Eye (tissue), 1 donor: ENCODE measurements around the gene GRID1.
A peak's percentile ranks its signal among the peaks of the same experiment; 100 is the strongest.
"Not testable (repeated sequence)": the region's sequence is repeated elsewhere in the genome, so short reads cannot be mapped to it uniquely, and the experiment has no call there.

Experiments
- DNase-seq: peaks from one replicate; pipeline ENCODE4 v3.0.0-alpha.2; 2015

Gene GRID1

GRCh38 chr10:86076497-86076896 is 290.1 kb downstream of the GRID1 start:
- not testable (repeated sequence) for DNase-seq

DNA sequence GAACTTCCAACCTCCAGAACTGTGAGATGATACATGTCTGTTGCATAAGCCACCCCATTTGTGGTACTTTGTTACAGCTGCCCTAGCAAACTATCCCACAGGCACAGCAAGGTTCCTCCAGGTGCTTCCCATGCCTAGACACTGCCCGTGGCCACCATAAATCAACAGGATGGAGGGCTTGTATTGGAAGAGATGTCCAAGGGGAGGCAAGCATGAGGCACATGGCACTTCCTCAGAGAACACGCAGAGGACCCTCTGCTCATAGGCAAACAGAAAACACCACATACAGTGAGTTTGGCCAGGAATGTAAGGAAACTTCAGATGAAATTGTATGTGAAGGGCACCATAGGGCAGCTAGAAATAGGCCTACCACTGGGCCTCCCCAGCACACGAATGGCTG is 291.1 kb downstream of the GRID1 start:
- no peak for DNase-seq

- DNase-seq = no peak
Observed at GRCh38 chr10:86074294-86074693, 292.3 kb downstream of the GRID1 start.

DNA sequence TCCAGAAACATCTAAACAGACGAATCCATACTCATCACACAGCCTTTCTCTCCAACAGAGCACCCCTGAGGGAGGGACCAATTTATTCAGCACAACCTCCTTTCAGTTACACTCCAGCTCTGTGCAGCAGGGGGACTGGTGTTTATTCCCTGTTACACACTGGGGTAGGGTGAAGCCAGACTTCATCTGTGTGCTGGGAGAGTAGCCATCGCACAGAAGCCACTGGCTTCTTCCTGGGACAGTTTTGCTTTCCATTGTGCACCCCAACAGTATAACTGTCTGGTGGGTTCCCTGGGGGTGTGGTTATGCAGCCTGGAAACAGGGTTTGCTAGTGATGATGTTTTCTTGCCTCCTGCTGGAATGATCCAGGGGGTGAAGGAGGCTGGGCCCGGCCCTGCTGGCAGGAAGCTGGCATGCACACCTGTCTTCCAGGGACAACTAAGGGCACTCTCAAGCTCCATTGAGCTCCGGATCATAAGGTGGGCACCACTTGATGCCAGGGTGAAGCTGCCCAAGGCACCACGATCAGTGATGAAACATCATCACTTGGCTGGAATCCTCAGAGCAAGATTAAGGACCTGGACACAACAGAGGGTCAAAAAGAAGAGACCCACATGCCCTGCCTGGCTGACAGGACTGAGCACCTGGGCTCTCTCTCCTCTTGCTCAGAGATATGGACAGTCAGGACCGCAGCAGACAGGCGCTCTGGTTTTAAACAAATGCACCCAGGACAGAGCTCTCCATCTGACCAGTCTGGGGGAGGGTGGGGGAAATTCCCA is 293.2 kb downstream of the GRID1 start:
- DNase-seq = no peak

DNA sequence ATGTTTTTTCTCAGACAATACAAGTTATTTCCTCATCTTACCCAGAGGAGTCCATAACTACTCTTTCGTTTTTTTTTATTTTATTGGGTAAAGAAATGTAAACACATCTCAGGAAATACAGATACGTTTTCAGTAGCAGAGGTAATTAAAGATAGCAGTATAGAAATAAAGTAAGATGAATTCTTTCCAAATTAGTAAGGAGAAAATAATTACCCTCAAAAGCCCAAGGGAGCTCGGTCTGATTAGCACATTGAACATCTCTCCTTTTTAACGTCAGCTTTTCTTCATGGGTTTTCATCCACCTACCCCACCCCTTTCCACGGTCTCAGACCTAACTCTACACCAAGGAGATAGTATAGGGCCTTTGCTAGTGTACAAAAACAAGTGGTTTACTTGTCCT is 294.2 kb downstream of the GRID1 start:
- DNase-seq = no peak

DNA sequence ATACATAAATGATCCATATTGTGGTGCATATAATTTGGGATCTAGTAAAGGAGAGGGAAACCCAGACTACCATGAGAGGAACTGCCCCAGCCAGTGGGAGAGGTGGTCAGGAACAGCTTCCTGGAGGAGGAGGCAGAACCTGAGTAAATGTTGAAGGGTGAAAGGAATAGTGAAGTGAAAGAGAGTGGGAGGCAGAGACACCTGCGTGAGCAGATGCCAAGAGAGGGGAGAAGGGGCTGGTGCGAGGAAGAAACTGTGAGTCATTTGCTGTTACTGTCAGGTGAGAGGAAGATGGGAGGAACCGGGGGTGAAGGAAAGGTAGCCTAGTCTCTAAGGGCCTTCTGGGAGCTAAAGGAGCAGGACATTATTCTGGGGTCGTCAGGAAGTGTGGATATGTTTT is 294.8 kb downstream of the GRID1 start:
- DNase-seq = no peak

DNA sequence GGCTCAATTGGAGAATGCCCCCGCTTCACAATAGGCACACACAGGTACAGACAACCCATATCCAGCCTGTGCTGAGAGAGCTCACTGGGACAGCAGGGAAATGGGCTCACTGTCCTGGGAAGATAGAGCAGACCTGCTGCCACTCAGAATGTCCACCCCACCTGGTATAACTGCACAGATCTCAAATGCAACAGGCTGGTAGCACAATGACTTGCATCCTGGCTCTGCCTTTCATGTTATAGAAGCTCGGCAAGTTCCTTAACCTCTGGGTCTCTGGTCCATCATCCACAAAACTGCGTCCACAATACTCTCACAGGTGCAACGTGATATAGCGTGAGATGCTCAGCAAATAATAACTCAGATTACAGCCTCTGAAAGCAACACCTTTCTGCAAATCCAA is 295.4 kb downstream of the GRID1 start:
- DNase-seq = no peak

GRCh38 chr10:86070278-86070677 is 296.3 kb downstream of the GRID1 start:
- no peak for DNase-seq

DNA sequence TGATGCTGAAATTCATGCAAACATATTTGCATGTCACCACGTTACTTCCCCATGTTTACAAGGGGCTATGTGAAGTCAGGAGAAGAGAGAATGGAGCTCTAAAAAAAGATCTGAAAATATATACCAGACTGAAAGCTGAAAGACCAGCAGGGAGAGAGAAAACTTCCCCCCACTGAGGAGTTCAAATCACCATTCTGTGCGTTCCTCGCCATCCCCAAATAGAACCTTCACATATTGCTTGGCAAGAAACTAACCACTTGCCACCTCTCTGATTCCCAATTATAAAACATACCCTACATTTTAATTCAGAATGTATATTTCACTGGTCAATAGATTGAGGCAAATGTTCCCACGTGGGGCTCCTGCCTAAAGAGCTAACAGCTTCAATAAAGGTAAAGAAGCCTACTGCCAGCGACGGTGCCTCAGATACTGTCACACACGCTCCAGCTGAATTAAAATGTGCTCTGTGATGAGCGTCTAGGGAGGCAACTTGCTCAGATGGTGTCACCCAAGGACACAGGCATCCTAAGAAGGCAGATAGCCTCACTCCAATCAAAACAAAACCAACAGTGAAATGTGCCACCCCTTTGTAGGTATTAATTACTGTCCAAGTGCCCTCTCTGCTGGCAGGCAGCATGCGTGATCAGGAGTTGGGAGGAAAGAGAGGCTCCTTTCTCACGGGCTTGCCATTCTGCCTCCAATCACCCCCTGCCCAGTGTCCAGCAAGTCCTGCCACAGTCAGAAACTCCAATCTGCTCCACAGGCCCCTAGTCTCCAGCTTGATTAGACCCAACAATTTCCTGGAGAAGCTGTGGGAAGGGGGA is 298.2 kb downstream of the GRID1 start:
- DNase-seq = no peak

GRCh38 chr10:86067436-86068050 is 299.1 kb downstream of the GRID1 start:
- no peak for DNase-seq

GRCh38 chr10:86066696-86067095 is 299.9 kb downstream of the GRID1 start:
- DNase-seq = no peak

GRCh38 chr10:86065711-86066251 is 300.8 kb downstream of the GRID1 start:
- peak; percentile 29 for DNase-seq

DNA sequence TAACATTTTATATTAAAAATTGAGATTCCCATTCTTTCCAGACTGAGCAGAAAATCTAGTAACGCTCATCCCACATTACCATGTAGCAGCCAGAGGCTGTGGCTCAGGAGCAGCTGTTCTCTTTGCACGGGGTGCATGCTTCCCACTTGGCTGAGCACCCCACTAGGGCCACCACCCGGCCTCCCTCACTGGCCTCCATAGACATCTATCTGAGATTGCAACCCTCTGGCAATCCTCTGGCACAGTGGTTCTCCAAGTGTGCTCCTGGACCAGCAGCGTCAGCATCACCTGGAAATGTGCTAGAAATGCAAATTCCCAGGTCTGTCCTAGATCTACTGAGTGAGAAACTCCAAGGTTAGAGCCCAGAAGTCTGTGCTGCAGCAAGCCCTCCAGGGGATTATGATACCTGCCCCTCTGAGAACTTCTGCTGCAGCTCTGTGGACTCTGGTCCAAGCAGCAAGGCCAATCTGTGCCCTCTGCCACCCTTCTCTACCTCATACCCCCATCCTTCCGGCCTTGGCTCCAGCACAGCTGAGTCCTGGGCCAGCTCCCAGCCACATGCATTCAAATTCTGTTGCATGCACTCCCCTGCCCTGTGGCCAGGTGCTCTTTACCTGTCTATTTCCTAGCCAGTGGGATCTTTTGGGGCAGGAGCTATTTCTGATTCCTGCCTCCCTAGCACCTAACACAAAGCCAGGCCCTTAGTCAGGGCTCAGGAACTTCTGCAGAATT is 301.5 kb downstream of the GRID1 start:
- DNase-seq = no peak

DNA sequence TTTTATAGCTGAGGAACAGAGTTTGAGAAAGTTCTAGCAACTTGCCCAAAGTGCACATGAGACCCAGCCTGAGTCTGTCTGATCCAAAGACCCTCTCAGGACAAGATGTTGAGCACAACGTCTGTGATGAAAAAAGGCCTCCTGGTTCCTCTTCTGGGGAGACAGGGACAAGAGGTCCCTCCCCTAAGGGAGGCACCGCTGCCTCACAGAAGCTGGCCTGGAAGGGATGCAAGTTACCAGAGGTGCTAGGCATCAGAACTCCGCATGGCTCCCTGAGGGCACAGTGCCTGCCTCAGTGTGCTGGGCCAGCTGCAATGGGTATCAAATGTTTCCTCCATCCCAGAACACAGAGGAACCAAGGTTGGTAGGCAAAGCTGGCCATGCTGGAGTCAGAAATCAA is 302.4 kb downstream of the GRID1 start:
- DNase-seq = no peak

DNA sequence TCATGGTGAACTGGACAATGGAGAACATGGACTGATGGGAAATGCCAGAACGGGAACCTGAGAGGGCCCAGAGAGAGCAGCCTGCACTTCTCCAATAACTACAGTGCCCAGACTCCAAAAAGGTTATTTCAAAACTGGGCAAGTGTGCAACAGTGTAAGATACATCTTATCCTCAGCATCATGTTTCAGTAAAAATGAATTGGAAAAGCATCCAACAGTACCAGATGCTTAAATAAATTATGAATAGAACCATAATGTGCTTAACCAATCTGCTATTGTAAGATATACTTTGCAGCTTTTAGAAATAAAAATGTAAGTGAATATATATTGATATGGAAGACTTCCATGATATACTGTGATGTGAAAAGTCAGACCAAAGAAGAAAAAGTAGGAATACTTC is 303.3 kb downstream of the GRID1 start:
- no peak for DNase-seq

DNA sequence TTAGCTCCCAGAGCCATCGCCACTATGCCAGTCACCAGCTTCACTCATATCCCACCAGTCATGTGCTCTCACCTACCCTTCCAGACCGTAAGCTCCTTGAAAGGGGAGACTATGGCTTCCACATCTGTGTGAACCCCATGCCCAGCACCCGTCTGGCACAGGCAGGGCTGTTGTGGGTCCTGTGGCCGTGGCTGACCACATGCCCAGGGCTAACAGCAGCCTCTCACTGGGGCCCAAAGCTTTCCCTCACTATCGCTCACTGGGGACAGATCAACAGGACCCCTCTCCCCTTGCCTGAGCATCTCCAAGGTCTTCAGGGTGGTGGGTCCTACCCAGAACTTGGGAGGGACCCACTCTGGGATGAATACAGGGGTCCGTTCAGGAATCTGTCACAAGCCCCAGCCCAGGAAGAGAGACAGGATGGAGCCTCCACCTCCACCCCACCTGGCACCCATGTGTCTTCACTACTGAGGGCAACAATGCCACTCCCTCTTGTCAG is 303.9 kb downstream of the GRID1 start:
- DNase-seq = no peak

DNA sequence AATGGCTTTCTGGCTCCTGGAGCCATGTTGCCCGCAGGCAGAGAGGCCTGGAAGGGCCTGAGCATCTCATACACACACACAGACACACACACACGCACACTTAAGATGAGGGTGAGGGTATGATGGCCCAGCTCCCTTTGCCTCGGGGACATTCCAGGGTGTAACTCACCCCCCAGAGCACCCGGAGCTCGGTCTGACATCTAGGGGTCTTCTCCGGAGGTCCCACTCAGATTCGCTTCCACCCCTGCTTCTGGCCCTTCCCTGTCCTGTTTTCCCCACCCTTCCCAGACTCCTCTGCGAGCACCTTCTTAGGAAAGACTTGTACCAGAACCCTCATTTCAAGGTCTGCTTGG is 304.4 kb downstream of the GRID1 start:
- DNase-seq = no peak

DNA sequence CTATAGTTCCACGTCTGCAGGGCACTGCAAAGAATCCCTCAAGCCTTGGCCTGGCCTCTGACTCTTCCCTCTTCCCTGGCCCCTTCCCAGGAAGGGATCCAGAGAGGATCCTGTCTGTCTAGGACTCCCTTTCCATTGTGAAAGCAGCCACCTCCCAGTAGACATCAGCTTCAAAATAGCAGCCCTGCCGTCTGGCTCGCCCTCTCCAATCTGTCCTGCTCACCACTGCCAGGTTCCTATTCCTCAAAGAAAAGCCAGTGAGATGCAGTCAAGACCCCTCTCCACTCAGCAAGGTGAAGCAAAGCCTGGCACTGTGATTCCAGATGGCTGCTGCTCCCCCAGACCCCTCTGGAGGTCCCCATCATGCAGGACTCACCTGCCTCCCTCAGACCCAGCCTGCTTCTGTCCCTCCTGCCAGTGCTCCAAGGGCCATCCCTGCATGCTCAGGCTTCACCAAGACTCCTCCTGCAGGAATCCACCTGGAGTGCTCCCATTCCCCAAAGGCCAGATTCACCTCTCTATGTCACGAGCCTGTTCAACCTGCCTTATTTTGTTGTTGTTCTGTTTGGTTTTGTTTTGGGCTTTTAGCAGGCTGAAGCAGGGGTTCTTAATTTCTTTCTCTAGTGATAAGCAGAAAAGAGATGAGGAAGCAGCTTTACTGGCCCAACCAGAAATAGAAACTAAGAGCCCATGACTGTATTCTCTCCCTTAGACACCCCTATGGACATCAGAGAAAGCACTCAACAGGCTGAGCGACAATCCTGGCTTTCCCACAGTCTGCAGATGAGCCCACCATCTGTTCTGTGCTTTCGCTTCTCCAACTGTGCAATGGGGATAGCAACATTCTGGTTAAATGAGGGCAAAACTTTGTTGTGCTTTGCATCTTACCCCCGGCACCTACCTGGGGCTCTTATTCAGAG is 305.1 kb downstream of the GRID1 start:
- no peak for DNase-seq

GRCh38 chr10:86060386-86061277 is 306.0 kb downstream of the GRID1 start:
- DNase-seq = no peak

GRCh38 chr10:86059892-86060291 is 306.7 kb downstream of the GRID1 start:
- DNase-seq = no peak

GRCh38 chr10:86058964-86059363 is 307.6 kb downstream of the GRID1 start:
- peak; percentile 28 for DNase-seq
